Stimulated activated CD4-positive, alpha-beta T cell treated with anti-CD3 and anti-CD28 coated beads, Interleukin-4, amount 100 ng/mL, for 1 hour (primary cell): ENCODE measurements around the gene D2HGDH.

Experiments
- DNase-seq: peaks from one replicate; pipeline ENCODE4 v3.0.0-alpha.2; 2020

The D2HGDH gene

GRCh38 chr2:241734467-241735208 is at the start of gene D2HGDH:
D2HGDH (plus strand) TSS chr2:241734630; CDS start chr2:241735225, 595 bp downstream.
- DNase-seq: peak; percentile 95

- no peak for DNase-seq
These were observed 48.1 kb upstream of the D2HGDH start for GRCh38 chr2:241686324-241686649.

GRCh38 chr2:241686650-241687425 is 47.6 kb upstream of the D2HGDH start, which contains the start of gene DTYMK:
DTYMK (minus strand) TSS chr2:241686815; CDS start chr2:241686783, 32 bp downstream.
- DNase-seq: peak; percentile 95

GRCh38 chr2:241689306-241689705 is 45.1 kb upstream of the D2HGDH start:
- DNase-seq: no peak

- no peak for DNase-seq
These were observed 44.2 kb upstream of the D2HGDH start for GRCh38 chr2:241690202-241690717.

GRCh38 chr2:241692448-241692847 is 42.0 kb upstream of the D2HGDH start:
- DNase-seq: no peak

- no peak for DNase-seq
These were observed 38.8 kb upstream of the D2HGDH start for GRCh38 chr2:241695651-241696050.

- no peak for DNase-seq
These were observed 33.4 kb upstream of the D2HGDH start for GRCh38 chr2:241701149-241701398.

GRCh38 chr2:241701399-241702154 is 32.9 kb upstream of the D2HGDH start, which contains the start of gene ING5:
ING5 (plus strand) TSS chr2:241702039; CDS start chr2:241702066, 27 bp downstream.
- DNase-seq: peak; percentile 99

- peak; percentile 91 for DNase-seq
These were observed 32.0 kb upstream of the D2HGDH start for GRCh38 chr2:241702155-241703031.

- no peak for DNase-seq
These were observed 31.3 kb upstream of the D2HGDH start for GRCh38 chr2:241703032-241703604.

- DNase-seq: no peak
These were observed 27.9 kb upstream of the D2HGDH start for GRCh38 chr2:241706537-241706936.

GRCh38 chr2:241708879-241709278 is 25.6 kb upstream of the D2HGDH start:
- DNase-seq: no peak

- no peak for DNase-seq
These were observed 15.3 kb upstream of the D2HGDH start for GRCh38 chr2:241719093-241719492.

- DNase-seq: no peak
These were observed 14.3 kb upstream of the D2HGDH start for GRCh38 chr2:241720099-241720498.

GRCh38 chr2:241720560-241720959 is 13.9 kb upstream of the D2HGDH start:
- no peak for DNase-seq

- DNase-seq: no peak
These were observed 12.6 kb upstream of the D2HGDH start for GRCh38 chr2:241721852-241722251.

- DNase-seq: no peak
These were observed 11.5 kb upstream of the D2HGDH start for GRCh38 chr2:241722896-241723454.

GRCh38 chr2:241724259-241724974 is 10.0 kb upstream of the D2HGDH start:
- DNase-seq: peak; percentile 40

- DNase-seq: no peak
These were observed 9.2 kb upstream of the D2HGDH start for GRCh38 chr2:241724975-241725870.
